Stimulated activated naive CD4-positive, alpha-beta T cell (primary cell): ENCODE measurements around the gene METTL26.
A peak's percentile ranks its signal among the peaks of the same experiment; 100 is the strongest.

Experiments
- DNase-seq, 6 experiments: peaks; one replicate each; lab custom pipeline; 2025; lab: John Stamatoyannopoulos, UW

The METTL26 gene

DNA sequence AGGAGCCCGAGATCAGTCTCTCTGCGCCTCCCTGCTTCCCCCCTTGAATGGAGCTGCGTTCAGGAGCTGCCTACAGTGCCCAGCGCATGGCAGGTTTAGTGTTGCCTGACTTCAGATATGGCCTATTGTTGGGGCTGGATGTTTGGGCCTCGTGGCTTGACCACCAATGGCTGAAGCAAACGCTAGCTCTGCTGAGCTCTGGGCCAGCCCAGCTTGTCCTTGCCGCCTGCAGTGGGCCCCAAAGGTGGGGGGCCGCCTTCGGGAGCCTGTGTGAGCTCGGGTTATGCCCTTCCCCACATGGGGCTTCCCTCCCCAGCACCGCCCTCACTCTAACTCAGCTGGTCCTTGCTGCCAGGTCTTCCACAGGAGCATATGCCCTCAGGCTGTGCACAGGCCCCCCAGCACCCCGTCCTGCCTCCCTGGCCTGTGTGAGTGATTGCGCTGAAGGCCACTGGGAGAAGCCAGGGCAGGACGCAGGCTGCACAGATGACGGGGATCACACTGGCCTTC, 2.0 kb upstream of the METTL26 start:
- DNase-seq, result no peak

DNA sequence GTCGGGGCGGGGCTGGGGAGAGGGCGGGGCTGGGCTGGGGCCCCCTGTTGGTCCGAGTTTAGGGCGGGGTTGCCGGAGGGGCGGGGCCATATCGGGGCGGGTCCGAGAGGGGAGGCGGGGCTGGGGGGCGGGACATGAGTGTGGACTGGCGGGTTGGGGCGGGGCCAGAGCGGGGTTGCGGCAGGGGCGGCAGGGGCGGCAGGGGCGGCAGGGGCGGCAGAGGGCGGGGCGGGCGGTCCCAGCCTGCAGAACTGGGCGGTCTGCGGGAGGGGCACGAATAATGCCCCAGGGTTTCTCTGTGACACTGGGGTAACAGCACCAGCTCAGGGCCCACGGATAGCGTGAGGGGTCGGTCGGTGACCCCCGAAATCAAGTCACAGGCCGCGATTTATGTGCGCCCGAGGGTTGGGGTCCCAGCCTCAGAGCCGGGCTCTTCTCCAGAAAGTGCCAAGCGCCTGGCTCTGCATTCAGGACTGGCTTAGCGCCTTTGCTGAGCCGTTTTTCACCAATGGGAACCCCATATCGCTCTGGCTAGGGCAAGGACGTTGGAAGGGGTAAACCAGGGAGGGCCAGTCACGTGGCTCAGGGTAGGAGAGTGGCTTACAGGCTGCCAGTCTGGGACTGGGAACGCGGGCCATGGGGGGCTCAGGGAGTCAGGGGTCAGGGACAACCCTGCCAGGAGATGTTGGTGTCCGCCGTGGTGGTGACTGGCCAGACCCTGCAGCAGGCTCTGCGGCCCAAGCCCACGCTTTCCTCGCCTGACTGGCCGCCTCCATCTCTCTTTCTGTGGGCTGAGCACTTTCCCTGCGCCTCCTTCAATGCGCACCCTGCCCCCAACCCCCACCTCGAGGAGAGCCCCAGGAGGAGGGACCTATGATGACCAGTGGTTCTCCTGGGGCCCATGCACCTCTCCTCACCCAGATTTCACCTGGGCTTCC, 1.2 kb upstream of the METTL26 start:
- DNase-seq, result peak in 2 of 6 experiments; percentile 89 to 93

DNA sequence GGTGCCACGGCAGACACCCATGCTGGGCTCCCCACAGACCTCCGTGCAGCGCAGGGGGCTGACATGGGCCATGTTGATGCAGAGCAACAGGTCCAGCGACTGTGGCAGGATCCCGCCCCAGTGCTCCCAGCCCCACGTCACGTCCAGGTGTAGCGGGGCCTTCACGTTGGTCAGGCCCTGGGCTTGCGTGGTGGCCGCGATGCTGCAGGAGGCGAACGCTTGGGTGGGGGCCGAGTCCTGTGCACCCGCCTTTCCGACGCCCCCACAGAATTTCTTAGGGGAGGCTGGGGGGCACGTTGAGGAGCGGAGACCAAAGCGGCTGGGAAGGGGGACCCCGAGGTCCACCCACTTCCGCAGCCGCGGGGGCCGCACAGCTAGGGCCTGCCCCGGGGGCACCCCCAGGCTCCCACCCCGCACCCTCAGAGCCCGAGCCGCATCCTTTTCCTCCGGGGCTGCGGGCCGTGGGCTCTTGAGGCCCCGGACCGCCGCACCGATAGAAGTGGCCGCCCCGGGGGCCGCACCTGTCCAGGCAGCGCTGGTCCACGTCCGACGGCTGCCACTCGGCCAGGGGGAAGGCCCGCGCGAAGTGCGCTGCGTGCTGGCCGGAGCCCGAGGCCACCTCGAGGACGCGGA, 416 bp downstream of the METTL26 start:
- DNase-seq, result no peak

DNA sequence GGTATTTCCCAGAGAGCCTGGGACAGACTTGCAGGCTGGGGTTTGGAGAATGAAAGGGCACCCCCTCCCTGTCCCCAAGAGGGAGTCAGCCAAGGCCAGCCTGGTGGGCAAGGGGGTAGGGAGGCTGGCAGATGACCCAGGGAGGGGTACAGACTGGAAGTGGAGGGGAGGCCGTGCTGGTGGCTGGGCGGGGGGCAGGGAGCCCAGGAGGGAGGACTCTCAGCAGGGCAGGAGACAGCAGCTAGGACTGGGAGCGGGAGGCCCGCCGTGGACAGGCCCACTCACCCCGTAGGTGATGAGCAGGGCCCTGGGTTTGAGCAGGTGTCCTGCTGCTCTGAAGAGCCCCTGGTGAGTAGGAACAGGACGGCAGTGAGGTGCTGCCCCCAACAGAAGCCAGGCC, 1.1 kb downstream of the METTL26 start:
- no peak for DNase-seq

DNA sequence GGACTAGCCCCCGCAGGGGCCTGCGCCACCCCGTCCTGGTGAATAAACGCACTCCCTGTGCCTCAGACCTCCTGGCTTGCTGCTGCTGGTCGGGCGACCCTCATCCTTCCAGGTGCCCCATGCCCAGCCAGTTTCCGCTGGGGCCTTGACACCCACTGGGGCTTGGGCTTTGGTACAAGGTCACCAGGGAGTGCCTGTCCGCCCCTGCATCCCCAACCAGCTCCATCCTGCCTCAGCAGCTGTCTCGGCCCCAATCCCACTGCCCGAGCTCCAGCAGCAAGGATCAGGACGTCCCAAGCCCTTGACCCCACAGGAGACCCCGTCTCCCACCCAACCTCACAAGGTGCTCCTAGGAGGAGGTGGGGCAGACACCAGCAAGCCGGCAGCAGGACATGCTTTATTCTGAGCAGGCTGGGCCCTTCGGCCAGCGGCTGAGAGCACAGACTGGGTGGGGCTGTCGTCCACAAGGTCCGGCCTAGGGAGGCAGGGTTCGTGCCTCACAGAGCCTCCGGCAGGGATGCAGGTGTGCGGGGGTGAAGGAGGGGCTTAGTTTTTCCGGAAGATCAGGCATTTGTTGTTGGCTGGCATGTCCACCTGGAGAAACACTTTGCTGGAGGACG, 1.9 kb downstream of the METTL26 start:
- DNase-seq, result no peak

DNA sequence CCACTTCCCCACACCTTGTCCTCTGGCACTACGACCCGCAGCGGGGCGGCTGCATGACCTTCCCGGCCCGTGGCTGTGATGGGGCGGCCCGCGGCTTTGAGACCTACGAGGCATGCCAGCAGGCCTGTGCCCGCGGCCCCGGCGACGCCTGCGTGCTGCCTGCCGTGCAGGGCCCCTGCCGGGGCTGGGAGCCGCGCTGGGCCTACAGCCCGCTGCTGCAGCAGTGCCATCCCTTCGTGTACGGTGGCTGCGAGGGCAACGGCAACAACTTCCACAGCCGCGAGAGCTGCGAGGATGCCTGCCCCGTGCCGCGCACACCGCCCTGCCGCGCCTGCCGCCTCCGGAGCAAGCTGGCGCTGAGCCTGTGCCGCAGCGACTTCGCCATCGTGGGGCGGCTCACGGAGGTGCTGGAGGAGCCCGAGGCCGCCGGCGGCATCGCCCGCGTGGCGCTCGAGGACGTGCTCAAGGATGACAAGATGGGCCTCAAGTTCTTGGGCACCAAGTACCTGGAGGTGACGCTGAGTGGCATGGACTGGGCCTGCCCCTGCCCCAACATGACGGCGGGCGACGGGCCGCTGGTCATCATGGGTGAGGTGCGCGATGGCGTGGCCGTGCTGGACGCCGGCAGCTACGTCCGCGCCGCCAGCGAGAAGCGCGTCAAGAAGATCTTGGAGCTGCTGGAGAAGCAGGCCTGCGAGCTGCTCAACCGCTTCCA, 2.6 kb downstream of the METTL26 start:
- no peak for DNase-seq

DNA sequence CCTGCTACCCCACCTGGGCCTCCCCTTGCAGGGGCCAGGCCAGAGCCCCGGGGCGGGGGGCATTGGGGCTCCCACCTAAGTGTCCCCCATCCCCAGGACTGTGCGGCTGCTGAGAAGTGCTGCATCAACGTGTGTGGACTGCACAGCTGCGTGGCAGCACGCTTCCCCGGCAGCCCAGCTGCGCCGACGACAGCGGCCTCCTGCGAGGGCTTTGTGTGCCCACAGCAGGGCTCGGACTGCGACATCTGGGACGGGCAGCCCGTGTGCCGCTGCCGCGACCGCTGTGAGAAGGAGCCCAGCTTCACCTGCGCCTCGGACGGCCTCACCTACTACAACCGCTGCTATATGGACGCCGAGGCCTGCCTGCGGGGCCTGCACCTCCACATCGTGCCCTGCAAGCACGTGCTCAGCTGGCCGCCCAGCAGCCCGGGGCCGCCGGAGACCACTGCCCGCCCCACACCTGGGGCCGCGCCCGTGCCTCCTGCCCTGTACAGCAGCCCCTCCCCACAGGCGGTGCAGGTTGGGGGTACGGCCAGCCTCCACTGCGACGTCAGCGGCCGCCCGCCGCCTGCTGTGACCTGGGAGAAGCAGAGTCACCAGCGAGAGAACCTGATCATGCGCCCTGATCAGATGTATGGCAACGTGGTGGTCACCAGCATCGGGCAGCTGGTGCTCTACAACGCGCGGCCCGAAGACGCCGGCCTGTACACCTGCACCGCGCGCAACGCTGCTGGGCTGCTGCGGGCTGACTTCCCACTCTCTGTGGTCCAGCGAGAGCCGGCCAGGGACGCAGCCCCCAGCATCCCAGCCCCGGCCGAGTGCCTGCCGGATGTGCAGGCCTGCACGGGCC, 3.4 kb downstream of the METTL26 start:
- no peak for DNase-seq

DNA sequence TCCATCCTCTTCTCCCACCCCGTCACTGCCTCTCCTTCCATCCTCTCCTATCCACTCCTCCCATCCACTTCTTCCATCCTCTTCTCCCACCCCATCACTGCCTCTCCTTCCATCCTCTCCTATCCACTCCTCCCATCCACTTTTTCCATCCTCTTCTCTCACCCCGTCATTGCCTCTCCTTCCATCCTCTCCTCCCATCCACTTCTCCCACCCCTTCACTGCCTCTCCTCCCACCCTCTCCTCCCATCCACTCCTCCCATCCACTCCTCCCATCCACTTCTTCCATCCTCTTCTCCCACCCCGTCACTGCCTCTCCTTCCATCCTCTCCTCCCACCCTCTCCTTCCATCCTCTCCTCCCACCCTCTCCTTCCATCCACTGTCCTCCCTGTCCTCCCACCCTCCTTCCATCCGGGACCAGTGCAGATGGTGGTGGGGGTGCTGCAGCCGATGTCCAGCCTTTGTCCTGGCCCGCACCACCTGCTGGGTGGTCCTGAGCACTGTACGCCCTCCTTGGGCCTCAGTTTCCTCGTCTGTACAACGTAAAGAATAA, 4.2 kb downstream of the METTL26 start:
- DNase-seq, result no peak

DNA sequence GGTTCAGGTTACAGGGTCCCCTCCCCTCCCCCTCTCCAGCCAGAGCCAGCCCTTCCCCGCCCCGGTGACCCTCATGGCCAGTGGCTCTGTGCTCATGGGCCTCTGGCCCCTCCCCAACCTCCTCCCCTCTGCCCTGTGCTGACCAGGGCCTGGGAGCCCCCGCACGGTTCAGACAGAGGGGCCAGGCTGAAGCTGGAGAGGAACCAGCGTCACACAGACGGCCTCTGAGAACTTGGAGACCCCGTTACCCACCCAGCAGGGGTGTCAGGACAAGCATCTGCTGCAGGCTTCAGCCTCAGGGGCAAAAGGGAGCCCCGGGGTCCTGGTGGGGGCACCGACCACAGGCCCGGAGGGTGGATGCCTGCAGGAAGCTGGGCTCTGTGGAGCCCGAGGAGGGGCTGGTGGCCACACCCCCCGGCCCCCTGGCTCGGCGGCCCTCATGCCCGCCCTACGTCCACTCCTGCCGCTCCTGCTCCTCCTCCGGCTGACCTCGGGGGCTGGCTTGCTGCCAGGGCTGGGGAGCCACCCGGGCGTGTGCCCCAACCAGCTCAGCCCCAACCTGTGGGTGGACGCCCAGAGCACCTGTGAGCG, 5.2 kb downstream of the METTL26 start, which contains the start of gene WFIKKN1:
WFIKKN1 (plus strand) TSS at position 171 of the 591 bp plus-strand sequence; CDS start at position 440, 269 bp downstream.
- DNase-seq, result no peak

DNA sequence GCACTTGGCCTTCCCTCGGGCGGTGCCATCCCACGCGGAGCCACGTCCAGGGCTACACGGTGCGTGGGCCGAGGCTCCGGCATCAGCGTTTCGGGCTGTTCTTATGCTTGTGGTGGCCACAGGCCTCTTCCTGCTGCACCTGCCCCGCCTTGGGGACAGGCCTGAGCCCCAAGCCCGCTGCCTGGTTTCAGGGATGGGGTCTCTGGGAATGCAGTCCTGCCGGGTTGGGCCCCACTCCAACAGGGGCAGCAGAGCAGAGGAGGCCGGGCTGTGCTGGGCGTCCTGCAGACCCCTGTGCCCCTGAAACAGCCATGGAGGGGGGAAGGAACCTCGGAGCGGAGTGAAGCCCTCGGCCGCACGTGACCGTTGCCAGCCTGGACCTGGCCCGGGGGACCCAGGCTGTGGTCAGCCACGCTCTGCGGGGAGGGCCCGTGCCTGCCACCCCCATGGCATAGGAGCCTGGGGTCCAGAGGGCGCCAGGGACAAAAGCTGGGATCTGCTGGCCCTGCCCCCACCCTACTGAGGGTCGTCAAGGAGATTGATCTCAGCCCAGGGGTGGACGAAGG, 5.8 kb downstream of the METTL26 start:
- DNase-seq, result no peak

DNA sequence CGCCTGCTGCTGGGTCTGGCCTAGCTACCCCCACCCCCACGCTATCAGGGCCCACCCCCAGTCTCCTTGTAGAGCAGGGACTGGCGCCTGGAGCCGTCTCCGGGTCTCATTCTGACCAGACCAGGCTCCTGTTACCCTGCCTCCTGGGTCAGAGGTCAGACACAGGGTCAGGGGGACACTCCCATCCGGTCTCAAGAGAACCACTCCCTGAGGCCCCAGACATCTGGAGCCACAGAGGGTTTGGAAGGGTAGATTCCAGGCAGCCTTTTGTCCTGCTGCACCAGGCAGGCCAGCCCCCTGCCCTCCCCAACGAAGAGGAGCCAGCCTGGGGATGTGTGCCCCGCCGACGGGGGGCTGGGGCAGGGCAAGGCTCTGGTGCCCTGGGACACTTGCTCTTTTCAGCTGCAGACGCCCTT, 6.3 kb downstream of the METTL26 start:
- no peak for DNase-seq

DNA sequence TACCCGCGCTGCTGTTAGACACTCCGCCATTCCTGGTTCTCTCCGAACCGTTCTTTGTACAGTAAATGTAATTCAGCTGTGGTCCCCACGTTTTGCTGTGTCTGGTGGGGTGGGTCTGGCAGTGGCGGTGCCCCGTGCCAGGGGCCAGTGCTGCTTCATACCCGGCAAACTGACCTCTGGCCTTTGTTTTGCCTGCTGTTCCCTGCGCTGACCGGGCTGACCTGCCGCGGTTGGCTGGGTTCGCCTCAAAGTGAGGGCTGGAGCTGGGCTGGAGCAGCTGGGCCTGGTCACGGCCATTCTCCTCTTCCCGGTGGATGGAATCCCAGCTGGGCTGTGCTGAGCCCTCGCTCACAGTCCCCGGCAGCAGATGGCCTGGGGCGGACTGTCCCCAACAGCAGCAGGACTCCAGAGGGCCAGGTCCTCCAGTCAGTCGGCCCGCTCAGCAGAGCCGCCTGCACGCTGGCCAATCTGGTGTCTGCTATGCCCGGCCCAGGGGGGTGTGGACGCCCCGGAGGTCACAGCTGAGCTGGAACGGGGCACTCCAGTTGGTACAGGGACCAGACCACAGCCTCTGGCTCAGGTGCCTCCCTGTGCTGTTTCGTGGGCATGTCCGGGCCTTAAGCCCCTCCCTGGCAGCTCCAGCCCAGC, 6.8 kb downstream of the METTL26 start:
- no peak for DNase-seq

DNA sequence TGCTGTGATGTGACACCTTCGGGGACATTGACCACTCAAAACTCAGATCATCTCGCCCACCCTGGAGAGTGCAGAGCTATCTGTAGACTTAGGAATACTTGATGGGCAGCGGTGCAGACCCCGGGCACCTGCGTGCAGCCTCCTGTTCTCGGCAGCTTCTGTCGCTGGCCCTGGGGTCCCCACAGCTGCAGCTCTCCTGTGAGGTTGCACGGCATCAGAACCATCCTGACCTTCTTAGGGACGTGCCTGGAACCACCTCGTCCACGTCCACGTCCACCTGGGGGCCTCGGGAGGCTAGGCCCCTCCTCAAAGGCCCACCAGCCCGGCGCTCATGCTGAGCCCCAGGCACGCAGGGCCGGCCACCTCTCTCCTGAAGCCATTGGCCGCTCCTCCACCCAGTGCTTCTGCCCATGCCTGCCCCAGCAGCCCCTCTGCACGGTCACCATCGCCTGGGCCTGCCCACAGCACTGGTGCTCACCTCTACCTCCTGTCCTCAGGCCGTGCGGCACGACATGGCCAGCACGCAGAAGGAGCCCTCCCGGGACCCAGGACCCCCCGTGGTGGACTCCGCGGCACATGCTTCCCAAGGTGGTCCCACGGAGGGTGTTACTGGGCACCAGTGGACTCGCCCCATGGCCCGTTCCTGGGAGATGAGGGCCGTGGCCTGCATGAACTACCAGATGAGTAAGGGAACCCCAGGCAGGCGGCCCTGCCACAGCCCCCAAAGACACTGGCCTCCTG, 7.6 kb downstream of the METTL26 start:
- no peak for DNase-seq

DNA sequence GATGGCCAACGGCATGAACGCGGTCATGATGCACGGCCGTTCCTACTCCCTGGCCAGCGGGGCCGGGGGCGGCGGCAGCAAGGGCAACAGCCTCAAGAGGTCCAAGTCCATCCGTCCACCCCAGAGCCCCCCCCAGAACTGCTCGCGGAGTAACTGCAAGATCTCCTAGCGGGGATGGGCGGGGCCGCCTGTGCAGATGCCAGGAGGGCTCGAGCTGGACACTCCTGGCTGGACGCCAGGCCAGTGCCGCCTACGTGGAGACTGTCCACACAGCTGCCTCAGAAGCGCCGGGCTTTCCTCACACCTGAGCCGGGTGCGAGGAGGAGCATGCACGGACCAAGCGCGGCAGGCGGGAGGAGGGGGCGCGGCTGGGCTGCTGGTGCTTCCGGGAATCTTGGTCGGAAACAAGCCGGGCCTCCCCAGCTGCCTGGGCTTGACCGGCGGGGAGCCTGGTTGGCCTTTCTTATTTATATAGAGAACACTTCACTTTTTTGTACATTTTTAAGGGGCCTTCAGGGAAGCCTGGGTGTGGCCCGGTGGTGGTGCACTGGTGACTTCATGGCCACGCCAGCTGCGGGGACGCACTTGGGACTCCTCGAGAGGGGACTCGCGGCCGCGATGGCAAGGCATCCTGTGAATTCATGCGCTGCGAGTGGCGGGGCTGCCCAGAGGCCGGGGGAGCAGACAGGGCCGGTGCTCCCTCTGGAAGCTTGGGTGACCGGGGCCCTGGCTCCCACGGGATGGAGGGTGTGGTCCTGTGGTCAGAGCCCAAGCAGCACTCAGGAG, 8.5 kb downstream of the METTL26 start:
- DNase-seq, result no peak

DNA sequence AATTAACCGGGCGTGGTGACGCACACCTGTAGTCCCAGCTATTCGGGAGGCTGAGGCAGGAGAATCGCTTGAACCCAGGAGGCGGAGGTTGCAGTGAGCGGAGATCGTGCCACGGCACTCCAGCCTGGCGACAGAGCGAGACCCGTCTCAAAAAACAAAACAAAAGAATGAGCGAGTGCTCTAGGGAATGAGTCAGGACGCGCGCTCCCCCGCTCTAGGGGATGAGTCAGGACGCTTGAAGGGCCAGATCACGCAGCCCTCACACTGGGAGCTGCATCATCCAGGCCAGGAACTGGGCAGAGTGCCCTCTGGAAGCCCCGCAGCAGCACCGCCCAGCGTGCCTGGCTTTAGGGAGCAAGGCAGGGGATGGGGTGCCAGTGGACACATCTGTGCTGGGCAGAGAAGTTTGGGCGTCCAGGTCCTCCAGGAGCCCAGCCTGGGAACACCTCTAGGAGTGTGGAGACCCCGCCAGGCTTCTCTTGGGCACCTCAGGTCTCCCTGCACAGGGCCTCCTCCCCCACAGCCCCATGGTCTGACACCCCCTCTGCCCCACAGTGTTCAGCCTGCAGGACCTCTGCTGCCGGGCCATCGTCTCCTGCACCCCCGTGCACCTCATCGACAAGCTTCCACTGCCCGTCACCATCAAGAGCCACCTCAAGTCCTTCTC, 9.2 kb downstream of the METTL26 start:
- DNase-seq, result no peak

DNA sequence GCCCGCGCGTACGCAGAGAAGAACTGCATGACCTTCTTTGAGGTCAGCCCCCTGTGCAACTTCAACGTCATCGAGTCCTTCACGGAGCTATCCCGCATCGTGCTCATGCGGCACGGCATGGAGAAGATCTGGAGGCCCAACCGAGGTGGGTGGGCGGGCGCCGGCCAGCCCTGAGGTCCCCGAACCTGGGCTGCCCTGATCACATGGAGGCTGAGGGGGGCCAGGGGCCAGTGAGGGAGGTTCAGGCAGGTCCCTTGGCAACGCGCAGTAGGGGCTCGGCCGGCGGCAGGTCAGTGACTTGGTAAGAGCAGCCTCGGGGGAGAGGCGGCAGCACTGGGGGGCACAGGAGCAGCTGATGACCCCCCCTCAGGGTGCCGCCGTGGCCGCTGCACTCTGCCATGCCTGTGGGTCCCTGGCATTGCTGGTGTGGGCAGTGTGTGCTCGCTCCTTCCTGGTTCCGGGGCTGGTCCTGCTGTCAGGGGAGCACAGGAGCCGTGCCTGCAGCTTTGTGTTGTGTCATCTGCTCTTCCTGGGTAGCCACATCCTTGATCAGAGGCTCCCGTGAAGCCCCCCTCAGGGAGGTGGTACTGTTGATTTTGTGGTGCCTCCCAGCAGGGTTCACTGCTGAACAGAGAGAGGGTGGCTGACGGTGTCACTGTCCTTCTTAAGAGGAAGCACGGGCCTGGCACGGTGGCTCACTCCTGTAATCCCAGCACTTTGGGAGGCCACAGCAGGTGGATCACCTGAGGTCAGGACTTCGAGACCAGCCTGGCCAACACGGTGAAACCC, 9.9 kb downstream of the METTL26 start:
- DNase-seq, result no peak
